ENCODE measurements around the gene MET.
"Not testable (repeated sequence)": the region's sequence is repeated elsewhere in the genome, so short reads cannot be mapped to it uniquely, and the experiment has no call there.

MET gene

GRCh38 chr7:116813371-116813770 lies 141.4 kb downstream of the MET start:
- not testable (repeated sequence) for DNase-seq

- no peak for DNase-seq
Observed at GRCh38 chr7:116815041-116815440, 143.0 kb downstream of the MET start.

GRCh38 chr7:116820149-116820548 lies 148.2 kb downstream of the MET start:
- DNase-seq: no peak

- DNase-seq: not testable (repeated sequence)
Observed at GRCh38 chr7:116821647-116822046, 149.7 kb downstream of the MET start.

GRCh38 chr7:116824449-116824848 lies 152.5 kb downstream of the MET start:
- no peak for DNase-seq

- DNase-seq: no peak
Observed at GRCh38 chr7:116828281-116828680, 156.3 kb downstream of the MET start.

GRCh38 chr7:116829041-116829440 lies 157.0 kb downstream of the MET start:
- DNase-seq: no peak

- DNase-seq: no peak
Observed at GRCh38 chr7:116829493-116829892, 157.5 kb downstream of the MET start.

- no peak for DNase-seq
Observed at GRCh38 chr7:116832692-116833091, 160.7 kb downstream of the MET start.

GRCh38 chr7:116834815-116835504 lies 163.0 kb downstream of the MET start:
- DNase-seq: peak; percentile 16

GRCh38 chr7:116836048-116836447 lies 164.1 kb downstream of the MET start:
- no peak for DNase-seq

- no peak for DNase-seq
Observed at GRCh38 chr7:116836911-116837310, 164.9 kb downstream of the MET start.

- DNase-seq: no peak
Observed at GRCh38 chr7:116837586-116837985, 165.6 kb downstream of the MET start.

GRCh38 chr7:116840256-116840655 lies 168.3 kb downstream of the MET start:
- no peak for DNase-seq

GRCh38 chr7:116842371-116842770 lies 170.4 kb downstream of the MET start:
- DNase-seq: no peak

GRCh38 chr7:116843378-116843777 lies 171.4 kb downstream of the MET start:
- DNase-seq: no peak
